GM18499 (cell line): ENCODE measurements around the gene RGS13.

Experiments
- ATAC-seq: cut with Tn5 transposase; IDR thresholded peaks from one replicate; pipeline ENCODE4 v1.9.1; 2021; ENCODE audit warnings: moderate number of reproducible peaks; ENCODE audit not compliant: insufficient read depth, unreplicated experiment

The RGS13 gene

GRCh38 chr1:192620071-192620635 lies 15.8 kb upstream of the RGS13 start:
- no peak for ATAC-seq

GRCh38 chr1:192626366-192627179 lies 9.4 kb upstream of the RGS13 start:
- peak; percentile 95 for ATAC-seq

- no peak for ATAC-seq
Measured at GRCh38 chr1:192627901-192628300, 8.0 kb upstream of the RGS13 start.

GRCh38 chr1:192628396-192629057 lies 7.4 kb upstream of the RGS13 start:
- no peak for ATAC-seq

- ATAC-seq, result no peak
Measured at GRCh38 chr1:192629612-192630011, 6.3 kb upstream of the RGS13 start.

- no peak for ATAC-seq
Measured at GRCh38 chr1:192630521-192631287, 5.2 kb upstream of the RGS13 start.

- ATAC-seq, result no peak
Measured at GRCh38 chr1:192631749-192632148, 4.2 kb upstream of the RGS13 start.

- ATAC-seq, result no peak
Measured at GRCh38 chr1:192632188-192632587, 3.8 kb upstream of the RGS13 start.

GRCh38 chr1:192632641-192633532 lies 3.1 kb upstream of the RGS13 start:
- no peak for ATAC-seq

GRCh38 chr1:192633533-192634253 lies 2.3 kb upstream of the RGS13 start:
- ATAC-seq, result no peak

- ATAC-seq, result no peak
Measured at GRCh38 chr1:192635041-192635440, 906 bp upstream of the RGS13 start.

GRCh38 chr1:192639607-192640368 lies 3.8 kb downstream of the RGS13 start:
- peak; percentile 73 for ATAC-seq

GRCh38 chr1:192652159-192652558 lies 16.2 kb downstream of the RGS13 start:
- no peak for ATAC-seq

- no peak for ATAC-seq
Measured at GRCh38 chr1:192654120-192654519, 18.2 kb downstream of the RGS13 start.

- no peak for ATAC-seq
Measured at GRCh38 chr1:192654591-192655251, 18.8 kb downstream of the RGS13 start.

GRCh38 chr1:192657760-192658159 lies 21.8 kb downstream of the RGS13 start:
- ATAC-seq, result no peak

GRCh38 chr1:192658255-192658654 lies 22.3 kb downstream of the RGS13 start:
- ATAC-seq, result no peak

GRCh38 chr1:192660613-192661012 lies 24.7 kb downstream of the RGS13 start:
- ATAC-seq, result no peak
